T-helper 1 cell treated with Interleukin-12 subunit alpha and Interleukin-12 subunit beta and Interleukin-4 antibody, amounts not matched to agents 30 μg/mL and 1 μg/mL, for 36 hours (primary cell): ENCODE results near the gene SPOCK1.
"Not testable (repeated sequence)": the region's sequence is repeated elsewhere in the genome, so short reads cannot be mapped to it uniquely, and the experiment has no call there.

Experiments
- H3K27ac Mint-ChIP-seq: one replicate; pipeline ENCODE4 v1.8.0; 2021; ENCODE audit warnings: mild to moderate bottlenecking, mixed read lengths
- H3K27me3 Mint-ChIP-seq: one replicate; pipeline ENCODE4 v1.8.0; 2021; ENCODE audit warnings: low read depth, mixed read lengths
- H3K36me3 Mint-ChIP-seq: one replicate; pipeline ENCODE4 v1.8.0; 2021; ENCODE audit warnings: low read depth, mixed read lengths
- H3K4me1 Mint-ChIP-seq: one replicate; pipeline ENCODE4 v1.8.0; 2021; ENCODE audit warnings: low read depth, mixed read lengths
- H3K4me3 Mint-ChIP-seq: one replicate; pipeline ENCODE4 v1.8.0; 2021; ENCODE audit warnings: mild to moderate bottlenecking, moderate library complexity, mixed read lengths
- H3K9me3 Mint-ChIP-seq: one replicate; pipeline ENCODE4 v1.8.0; 2021; ENCODE audit warnings: mixed read lengths

The SPOCK1 gene

DNA sequence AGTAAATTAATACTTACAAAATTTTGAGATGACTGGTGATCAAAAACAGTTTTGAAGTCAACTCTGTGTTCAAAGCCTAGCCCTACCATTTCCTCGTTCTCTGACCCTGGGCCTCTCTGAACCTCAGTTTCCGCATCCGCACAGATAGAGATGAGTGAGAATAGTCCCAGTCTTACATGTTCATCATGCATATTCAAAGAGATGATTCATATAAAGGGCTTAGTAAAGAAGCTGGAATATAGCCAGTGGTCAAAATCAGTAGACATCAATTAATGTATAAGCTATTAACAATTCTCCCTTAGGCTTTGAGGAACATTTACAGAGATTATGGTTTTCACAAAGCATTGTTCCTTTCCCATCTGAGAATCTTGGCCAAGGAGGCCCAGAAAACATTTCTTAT, 250.6 kb downstream of the SPOCK1 start:
- Mint-ChIP-seq H3K9me3 (no peaks in the 10 kb centered on the region), H3K36me3 (no peaks in the 10 kb centered on the region), H3K4me1 (no peaks in the 10 kb centered on the region), H3K4me3 (no peak overlapping the region), H3K27ac (no peak overlapping the region), H3K27me3 (no peaks in the 10 kb centered on the region)

DNA sequence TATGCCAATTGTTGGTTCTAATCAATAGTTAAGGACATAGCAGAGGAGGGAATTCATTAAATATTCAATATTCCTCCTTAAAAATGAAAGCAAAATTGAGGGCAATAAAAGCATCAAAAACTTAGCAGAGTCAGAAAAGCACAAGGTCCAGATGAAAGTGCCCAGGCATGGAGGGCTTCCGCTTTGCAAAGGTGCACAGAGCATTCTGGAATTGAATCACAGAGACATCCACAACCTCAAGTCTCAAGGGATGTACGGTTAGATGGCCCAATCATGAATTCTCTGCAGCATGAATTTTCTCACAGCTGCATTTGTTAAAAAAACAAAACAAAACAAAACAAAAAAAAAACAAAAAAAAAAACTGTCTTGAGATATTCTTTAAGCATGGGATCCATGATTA, 253.7 kb downstream of the SPOCK1 start:
- Mint-ChIP-seq H3K4me3 (no peak overlapping the region), H3K27ac (no peak overlapping the region), H3K27me3 (no peaks in the 10 kb centered on the region), H3K36me3 (no peaks in the 10 kb centered on the region), H3K4me1 (no peaks in the 10 kb centered on the region), H3K9me3 (no peaks in the 10 kb centered on the region)

DNA sequence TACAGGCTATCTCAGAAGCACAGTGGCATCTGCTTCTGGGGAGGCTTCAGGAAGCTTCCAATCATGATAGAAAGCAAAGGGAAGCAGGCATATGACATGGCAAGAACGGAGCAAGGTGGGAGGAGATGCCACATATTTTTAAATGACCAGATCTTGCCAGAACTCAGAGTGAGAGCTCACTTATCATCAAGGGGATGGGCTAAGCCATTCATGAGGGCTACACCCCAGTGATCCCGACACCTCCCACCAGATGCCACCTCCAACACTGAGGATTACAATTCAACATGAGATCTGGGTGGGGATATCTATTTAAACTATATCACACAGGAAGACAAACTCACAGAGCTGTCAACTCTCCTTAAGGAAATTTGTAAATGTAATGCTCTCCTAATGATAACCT, 258.8 kb downstream of the SPOCK1 start:
- Mint-ChIP-seq H3K4me3 (no peak overlapping the region), H3K4me1 (no peaks in the 10 kb centered on the region), H3K27ac (no peak overlapping the region), H3K27me3 (no peaks in the 10 kb centered on the region), H3K9me3 (no peaks in the 10 kb centered on the region), H3K36me3 (no peaks in the 10 kb centered on the region)

DNA sequence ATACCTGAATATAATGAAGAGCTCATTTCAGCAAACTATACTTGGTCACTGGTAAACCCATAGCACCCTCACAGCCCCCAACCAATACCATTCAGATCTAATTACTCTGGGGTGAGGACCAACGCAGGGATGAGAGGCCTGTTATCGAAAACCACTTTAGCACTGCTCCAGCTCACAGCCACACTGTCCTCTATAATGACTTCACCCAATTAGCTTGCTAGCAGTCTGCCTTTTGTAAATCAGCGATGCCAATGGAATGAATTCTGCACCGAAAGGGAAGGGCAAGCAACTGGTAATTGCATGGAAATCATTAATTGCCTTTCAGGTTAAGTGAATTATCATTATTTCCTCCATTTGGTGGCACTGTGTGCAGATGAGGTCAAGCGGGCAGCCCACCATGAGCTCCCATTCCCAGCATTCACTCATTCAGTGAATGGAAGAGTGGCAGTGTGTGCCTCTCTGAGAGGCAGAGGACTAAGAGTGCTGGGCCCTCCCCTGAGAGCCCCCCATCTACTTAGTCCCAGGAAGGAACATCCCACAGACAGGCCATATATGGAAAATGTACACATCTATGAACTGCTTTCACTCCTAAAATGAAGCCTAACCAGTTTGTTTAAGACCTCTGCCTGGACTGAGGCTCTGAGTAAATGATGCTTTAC, 262.1 kb downstream of the SPOCK1 start:
- no peak overlapping the region for H3K4me3 Mint-ChIP-seq
- H3K4me1 Mint-ChIP-seq, result no peaks in the 10 kb centered on the region
- H3K27me3 Mint-ChIP-seq, result no peaks in the 10 kb centered on the region
- H3K27ac Mint-ChIP-seq, result no peak overlapping the region
- no peaks in the 10 kb centered on the region for H3K9me3 Mint-ChIP-seq
- no peaks in the 10 kb centered on the region for H3K36me3 Mint-ChIP-seq

DNA sequence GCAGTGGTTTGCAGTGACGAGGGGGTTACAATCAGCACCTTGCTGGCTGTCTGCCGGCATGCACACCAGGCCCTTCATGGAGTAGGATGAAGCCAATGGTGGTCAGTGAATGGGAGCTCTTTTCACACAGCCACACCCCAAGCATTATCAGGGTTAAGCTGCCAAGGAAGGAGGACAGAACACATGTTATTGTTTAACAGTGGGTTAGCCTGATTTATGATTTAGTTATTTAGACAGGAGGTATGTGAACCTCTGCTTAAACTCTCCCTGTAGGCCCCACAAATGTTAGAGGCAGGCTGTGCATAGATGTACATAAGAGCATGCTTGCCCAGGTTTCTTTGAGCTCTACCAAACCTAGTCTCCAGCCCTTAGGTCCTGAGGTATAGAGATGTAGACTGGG, 262.9 kb downstream of the SPOCK1 start:
- no peaks in the 10 kb centered on the region for H3K27me3 Mint-ChIP-seq
- H3K4me1 Mint-ChIP-seq, result no peaks in the 10 kb centered on the region
- H3K27ac Mint-ChIP-seq, result no peak overlapping the region
- H3K36me3 Mint-ChIP-seq, result no peaks in the 10 kb centered on the region
- H3K9me3 Mint-ChIP-seq, result no peaks in the 10 kb centered on the region
- H3K4me3 Mint-ChIP-seq, result no peak overlapping the region

DNA sequence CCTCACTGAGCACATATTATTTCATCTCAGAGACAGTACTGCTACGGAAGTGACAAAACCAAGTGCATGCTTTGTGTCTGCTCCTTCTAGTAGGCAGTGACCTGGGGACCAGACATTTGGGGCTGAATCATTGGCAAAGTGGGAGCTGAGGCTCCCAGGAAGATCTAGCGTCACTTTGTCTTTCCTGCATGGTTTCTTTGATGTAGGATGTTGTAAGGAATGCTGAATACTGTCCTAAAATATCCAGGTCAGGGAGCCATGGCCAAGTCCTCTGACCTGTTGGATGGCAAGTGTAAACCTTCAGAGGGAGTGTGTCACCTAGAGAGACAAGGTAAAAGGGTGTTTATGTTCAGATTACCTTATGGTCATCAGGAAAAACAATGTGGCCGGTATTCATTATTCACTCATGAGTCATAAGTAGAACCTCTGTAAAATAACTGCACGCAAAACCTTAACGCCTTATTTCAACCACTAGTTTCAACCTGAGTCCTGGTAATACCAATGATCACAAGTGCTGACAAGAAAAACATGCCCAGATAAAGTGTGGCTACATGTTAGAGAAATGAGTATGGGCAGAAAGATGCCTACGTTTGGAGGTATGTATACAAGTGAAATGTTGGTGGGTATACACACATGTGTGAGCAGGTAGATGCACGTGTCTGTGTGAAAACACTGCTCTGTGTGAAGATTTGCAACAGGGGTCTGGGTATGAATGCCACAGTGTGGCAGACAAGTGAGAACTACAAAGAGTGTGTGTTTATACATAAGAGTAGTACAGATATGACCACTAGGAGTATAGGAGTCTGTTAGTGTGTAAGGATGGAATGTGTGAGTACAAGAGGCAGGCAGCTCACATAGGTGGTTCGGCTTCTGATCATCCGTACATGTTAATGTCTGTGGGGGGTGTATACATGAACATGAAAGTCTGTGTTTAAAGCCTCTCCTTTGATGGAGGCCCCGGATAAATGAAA, 263.9 kb downstream of the SPOCK1 start:
- no peak overlapping the region for H3K27ac Mint-ChIP-seq
- H3K4me1 Mint-ChIP-seq, result no peaks in the 10 kb centered on the region
- H3K27me3 Mint-ChIP-seq, result no peaks in the 10 kb centered on the region
- no peaks in the 10 kb centered on the region for H3K9me3 Mint-ChIP-seq
- no peak overlapping the region for H3K4me3 Mint-ChIP-seq
- H3K36me3 Mint-ChIP-seq, result no peaks in the 10 kb centered on the region

DNA sequence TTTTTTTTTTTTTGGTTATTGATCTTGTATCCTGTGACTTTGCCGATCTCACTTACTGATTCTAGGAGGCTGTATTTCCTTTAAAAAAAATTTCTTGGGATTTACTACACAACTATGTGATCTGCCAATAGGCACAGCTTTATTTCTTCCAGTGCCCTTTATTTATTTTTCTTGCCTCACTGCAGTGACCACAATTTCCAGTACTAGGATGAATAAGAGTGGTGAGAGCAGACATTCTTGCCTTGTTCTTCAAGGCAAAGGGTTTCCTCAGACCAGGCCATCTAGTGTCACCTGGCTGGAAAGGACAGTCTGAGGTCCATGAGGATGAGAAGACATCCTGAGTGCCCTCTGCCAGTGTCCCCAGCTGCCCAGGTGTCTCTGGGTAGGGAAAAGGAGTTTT, 265.4 kb downstream of the SPOCK1 start:
- H3K27me3 Mint-ChIP-seq, result no peaks in the 10 kb centered on the region
- H3K4me3 Mint-ChIP-seq, result no peak overlapping the region
- H3K9me3 Mint-ChIP-seq, result no peaks in the 10 kb centered on the region
- H3K36me3 Mint-ChIP-seq, result no peaks in the 10 kb centered on the region
- H3K27ac Mint-ChIP-seq, result no peak overlapping the region
- H3K4me1 Mint-ChIP-seq, result no peaks in the 10 kb centered on the region

DNA sequence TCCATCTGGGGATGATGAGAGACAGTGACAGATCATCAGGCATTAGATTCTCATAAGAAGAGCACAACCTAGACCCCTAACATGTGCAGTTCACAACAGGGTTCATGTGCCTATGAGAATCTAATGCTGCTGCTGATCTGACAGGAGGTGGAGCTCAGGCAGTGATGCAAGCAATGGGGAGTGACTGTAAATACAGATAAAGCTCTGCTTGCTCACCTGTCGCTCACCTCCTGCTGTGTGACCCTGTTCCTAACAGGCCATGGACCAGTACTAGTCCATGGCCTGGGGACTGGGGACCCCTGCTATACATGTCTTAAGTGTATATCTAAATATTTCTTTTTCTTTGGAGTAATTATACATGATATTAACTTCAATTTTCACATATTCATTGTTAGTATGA, 265.8 kb downstream of the SPOCK1 start:
- not testable (repeated sequence) for H3K4me3 Mint-ChIP-seq, H3K27ac Mint-ChIP-seq, H3K36me3 Mint-ChIP-seq, H3K9me3 Mint-ChIP-seq, H3K27me3 Mint-ChIP-seq, H3K4me1 Mint-ChIP-seq

DNA sequence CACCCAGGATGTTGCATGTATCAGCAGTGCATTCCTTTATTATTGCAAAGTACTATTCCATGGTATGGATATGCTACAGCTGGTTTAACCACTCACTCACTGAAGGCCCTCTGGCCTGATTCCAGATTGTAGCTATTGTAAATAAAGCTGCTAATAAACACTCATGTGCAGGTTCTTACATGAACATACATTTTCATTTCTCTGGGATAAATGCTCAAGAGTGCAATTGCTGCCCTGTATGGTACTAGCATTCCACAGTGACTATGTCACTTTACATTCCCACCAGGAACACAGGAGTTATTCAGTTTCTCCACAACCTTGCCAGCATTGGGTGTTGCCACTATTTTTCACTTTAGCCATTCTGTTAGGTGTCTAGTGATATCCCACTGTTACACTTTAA, 267.6 kb downstream of the SPOCK1 start:
- H3K27ac Mint-ChIP-seq, result no peak overlapping the region
- no peaks in the 10 kb centered on the region for H3K4me1 Mint-ChIP-seq
- H3K4me3 Mint-ChIP-seq, result no peak overlapping the region
- H3K9me3 Mint-ChIP-seq, result no peaks in the 10 kb centered on the region
- H3K36me3 Mint-ChIP-seq, result no peaks in the 10 kb centered on the region
- no peaks in the 10 kb centered on the region for H3K27me3 Mint-ChIP-seq

DNA sequence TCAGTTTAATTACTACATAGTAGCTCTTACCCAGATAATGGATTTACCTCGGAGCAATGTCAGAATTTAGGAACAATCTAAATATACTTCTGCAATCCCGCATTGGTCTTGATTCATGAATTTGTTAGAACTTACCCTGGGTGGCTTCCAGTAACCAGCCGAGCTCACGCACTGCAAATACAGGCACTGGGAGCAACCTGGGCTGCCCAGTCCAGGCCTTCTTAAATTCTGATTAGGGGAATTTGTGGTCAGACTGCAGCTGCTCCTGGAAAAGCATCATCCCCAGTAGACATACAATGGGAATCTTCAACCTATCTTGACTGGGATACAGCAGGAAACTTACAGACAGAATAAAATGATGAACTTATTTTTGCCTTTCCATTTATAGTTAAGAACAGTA, 270.3 kb downstream of the SPOCK1 start:
- no peak overlapping the region for H3K27ac Mint-ChIP-seq
- no peaks in the 10 kb centered on the region for H3K4me1 Mint-ChIP-seq
- no peak overlapping the region for H3K4me3 Mint-ChIP-seq
- no peaks in the 10 kb centered on the region for H3K27me3 Mint-ChIP-seq
- no peaks in the 10 kb centered on the region for H3K36me3 Mint-ChIP-seq
- H3K9me3 Mint-ChIP-seq, result no peaks in the 10 kb centered on the region

DNA sequence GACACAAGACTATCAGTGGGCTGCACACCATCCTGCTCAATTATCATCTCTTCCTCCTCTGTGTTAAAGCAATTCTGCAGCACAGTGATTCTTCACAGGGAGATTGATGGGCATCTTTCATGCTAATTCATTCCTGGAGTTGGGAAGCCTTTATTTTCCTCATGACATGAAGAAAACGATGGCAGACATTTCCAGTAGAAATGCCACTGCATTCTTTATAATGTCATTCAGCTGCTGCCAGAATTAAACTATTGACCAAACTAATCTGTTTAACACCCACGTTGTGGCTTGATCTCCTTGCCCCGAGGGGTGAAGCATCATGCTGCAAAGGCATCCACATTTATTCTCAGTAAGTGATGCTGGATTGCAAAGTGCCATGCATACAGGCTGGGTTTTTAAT, 273.0 kb downstream of the SPOCK1 start:
- no peak overlapping the region for H3K27ac Mint-ChIP-seq
- H3K4me1 Mint-ChIP-seq, result no peaks in the 10 kb centered on the region
- H3K4me3 Mint-ChIP-seq, result no peak overlapping the region
- no peaks in the 10 kb centered on the region for H3K36me3 Mint-ChIP-seq
- peaks cover 5% of the 10 kb centered on the region for H3K27me3 Mint-ChIP-seq
- no peaks in the 10 kb centered on the region for H3K9me3 Mint-ChIP-seq

DNA sequence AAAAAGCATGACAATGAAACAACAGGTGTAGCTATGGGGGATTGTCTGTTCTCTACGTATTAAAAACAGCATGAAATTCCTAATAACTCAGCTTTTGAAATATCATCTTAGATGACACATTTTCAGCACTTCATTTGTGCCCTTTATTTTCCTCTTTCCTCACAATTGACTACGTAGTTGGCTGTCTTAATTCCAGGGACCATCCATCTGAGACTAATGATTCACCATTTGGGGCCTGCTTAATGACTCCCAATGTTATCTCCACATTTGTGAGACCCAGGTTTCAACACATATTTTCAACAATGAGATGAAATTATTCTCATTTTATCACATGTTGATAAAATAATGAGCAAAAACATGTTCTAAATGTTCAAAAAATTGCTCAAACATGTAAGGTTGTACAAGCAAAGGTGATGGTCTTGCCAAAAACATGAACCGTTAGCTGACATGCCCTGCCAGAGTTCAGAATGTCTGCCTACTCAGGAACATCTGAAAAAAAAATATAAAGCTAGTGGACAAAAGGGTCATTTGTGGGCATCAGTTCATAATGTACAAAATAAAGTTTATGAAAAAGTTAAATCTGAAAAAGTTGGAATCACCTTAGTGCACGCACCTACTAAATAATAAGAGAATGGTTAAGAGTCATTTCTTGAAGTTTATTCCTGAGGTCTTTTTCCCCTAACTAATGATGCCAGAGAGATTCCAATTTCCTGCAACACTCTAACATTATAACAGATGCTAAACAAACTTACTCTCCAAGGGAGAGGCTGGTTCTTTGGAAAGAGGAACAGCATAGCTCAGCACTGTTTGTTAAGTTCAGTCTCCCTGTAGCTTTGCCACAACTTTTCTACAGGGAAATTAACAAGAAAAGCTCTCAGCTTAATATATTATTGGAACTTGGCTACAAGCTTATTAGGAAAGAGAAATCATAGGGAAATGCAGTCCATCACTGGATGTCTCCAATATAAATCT, 275.5 kb downstream of the SPOCK1 start:
- no peak overlapping the region for H3K27ac Mint-ChIP-seq
- no peaks in the 10 kb centered on the region for H3K36me3 Mint-ChIP-seq
- H3K9me3 Mint-ChIP-seq, result no peaks in the 10 kb centered on the region
- no peak overlapping the region for H3K4me3 Mint-ChIP-seq
- H3K4me1 Mint-ChIP-seq, result no peaks in the 10 kb centered on the region
- peaks cover 5% of the 10 kb centered on the region for H3K27me3 Mint-ChIP-seq

DNA sequence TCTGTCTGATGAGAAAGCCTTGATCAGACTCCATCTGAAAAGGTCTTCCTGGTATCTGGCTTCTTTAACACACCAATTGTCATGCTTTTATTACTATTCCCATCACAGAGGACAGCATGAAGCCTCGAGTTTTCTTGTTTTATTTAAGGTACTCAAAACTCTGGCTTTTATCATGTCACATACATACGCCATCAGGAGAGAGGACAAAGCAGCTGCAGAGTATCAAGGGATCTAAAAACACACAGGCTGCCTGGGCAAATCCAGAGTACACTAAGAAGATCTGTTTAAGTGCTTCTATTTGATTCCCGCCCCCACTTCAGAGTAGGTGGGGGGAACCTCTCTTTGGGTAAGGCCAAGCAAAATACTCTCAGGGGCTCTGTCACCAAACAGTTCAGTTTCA, 277.2 kb downstream of the SPOCK1 start:
- Mint-ChIP-seq H3K4me3 (no peak overlapping the region), H3K27me3 (peaks cover 5% of the 10 kb centered on the region), H3K4me1 (no peaks in the 10 kb centered on the region), H3K36me3 (no peaks in the 10 kb centered on the region), H3K27ac (no peak overlapping the region), H3K9me3 (no peaks in the 10 kb centered on the region)

DNA sequence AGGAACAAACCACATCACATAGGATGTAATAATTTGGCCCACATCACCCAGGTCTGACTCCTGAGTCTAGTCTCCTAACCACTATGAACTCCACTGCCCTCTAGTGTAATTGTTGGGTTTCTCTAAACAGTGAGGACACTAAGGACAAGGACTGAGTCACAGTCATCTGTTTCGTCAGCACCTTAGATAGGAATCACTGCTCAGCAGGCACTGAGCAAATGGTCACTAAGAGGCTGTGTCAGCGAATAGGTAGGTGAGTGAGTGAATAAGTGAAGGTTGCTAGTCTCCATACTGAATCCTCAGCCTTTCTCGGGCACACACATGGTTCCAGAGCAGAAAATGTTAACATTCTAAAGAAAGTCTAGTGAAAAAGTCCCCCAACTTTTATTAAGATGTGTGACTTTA, 278.6 kb downstream of the SPOCK1 start:
- no peak overlapping the region for H3K4me3 Mint-ChIP-seq
- no peaks in the 10 kb centered on the region for H3K9me3 Mint-ChIP-seq
- no peaks in the 10 kb centered on the region for H3K36me3 Mint-ChIP-seq
- no peaks in the 10 kb centered on the region for H3K4me1 Mint-ChIP-seq
- no peak overlapping the region for H3K27ac Mint-ChIP-seq
- peaks cover 5% of the 10 kb centered on the region for H3K27me3 Mint-ChIP-seq
